ENCODE data around the gene CDCA4.

DNA sequence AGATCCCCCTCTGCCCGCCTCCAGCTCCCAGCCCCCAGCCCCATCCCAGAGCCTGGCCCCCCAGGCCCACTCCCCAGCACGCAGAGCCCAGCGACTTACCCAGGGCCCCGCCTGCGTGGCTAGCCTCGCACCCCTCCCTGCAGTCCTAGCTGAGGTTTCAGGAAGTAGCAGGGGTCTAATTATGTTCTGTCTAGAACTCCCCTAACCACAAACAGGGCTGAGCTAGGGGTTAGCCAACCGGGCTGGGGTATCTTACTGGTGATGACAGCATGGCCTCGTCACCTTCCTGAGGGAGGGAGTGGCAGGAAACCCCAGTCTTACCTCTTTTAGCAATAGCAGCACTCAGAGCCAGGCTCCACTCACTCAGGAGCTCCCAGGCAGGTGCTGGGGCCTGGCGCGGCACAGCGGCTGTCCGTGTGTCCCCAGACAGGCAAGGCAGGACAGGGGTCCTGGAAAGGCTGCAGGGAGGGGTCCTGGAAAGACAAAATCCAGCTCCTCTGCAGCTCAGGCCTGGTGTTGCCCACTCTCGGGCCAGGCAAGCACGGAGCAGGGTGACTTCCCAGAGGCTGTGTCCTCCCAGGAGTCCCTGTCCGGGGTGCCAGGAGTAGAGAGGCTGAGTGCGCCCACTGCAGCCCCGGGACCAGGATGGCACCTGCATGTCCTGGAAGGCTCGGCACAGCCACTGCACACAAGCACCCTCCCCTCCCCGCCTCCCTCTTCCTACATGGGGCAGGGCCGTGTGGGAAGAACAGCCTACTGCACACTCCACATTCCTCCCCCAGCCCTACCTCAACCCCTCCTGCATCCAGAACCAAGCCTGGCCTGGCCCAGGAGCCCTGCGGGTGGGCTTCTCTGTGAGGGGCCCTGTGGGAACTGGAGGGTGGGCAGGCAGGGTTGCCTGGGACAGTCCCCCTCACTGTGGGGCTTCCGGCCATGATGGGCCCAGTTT lies 44.7 kb upstream of the CDCA4 start, which contains the start of gene GPR132:
- no peak for TF ChIP-seq POLR2A (IDR thresholded peaks at IDR 0.05; ENCODE audit: low read depth)
- no peak for TF ChIP-seq EP300 (IDR thresholded peaks at IDR 0.05)
- TF ChIP-seq, protein P1, sequence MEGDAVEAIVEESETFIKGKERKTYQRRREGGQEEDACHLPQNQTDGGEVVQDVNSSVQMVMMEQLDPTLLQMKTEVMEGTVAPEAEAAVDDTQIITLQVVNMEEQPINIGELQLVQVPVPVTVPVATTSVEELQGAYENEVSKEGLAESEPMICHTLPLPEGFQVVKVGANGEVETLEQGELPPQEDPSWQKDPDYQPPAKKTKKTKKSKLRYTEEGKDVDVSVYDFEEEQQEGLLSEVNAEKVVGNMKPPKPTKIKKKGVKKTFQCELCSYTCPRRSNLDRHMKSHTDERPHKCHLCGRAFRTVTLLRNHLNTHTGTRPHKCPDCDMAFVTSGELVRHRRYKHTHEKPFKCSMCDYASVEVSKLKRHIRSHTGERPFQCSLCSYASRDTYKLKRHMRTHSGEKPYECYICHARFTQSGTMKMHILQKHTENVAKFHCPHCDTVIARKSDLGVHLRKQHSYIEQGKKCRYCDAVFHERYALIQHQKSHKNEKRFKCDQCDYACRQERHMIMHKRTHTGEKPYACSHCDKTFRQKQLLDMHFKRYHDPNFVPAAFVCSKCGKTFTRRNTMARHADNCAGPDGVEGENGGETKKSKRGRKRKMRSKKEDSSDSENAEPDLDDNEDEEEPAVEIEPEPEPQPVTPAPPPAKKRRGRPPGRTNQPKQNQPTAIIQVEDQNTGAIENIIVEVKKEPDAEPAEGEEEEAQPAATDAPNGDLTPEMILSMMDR (IDR thresholded peaks at IDR 0.05): no peak
- TF ChIP-seq POLR2AphosphoS5 (IDR thresholded peaks at IDR 0.05): peak in 1 of 2 donors; percentile 46

Measured in esophagus muscularis mucosa (tissue), 4 donors.